OCI-LY7 (cell line): ENCODE data around the gene KRT80.

Source experiments
- CTCF ChIP-seq: fragments of 200-600 bp; sonication (generic); conservative IDR thresholded peaks from 2 replicates; pipeline ENCODE4 v1.5.1; 2014; ENCODE audit warnings: mild to moderate bottlenecking, antibody characterized with exemption, low read length, moderate library complexity, mixed read lengths
- EZH2phosphoT487 ChIP-seq: fragments of 200-600 bp; sonication (generic); IDR thresholded peaks from 2 replicates; pipeline ENCODE4 v1.6.1; 2018; ENCODE audit warnings: low read depth, borderline replicate concordance, mild to moderate bottlenecking, mixed run types, antibody characterized with exemption, low read length, moderate library complexity, mixed read lengths

GRCh38 chr12:52227606-52228166 is 35.9 kb upstream of the KRT80 start:
- no peak for TF ChIP-seq CTCF
- no peak for TF ChIP-seq EZH2phosphoT487
